Skin of body (tissue), 2 donors: ENCODE results near the gene CAPN3. TPM values are rescaled to one million over a fixed set of nuclear protein-coding genes. Genes with fewer than 3 reads are reported as not detected.
"Not testable (repeated sequence)": the region's sequence is repeated elsewhere in the genome, so short reads cannot be mapped to it uniquely, and the experiment has no call there.

ENCODE experiments used
- DNase-seq: peaks from one replicate; lab custom pipeline; 2025; lab: John Stamatoyannopoulos, UW
- total RNA-seq: library from RNA; depleted of rRNA; stranded (reverse); fragments of >200 nt; gene quantifications from one replicate; pipeline ENCODE4 v1.2.3, GENCODE V29; 2014

Gene CAPN3
- total RNA-seq: 66.0 TPM

GRCh38 chr15:42359249-42359648 is at the start of gene CAPN3:
CAPN3 (plus strand) TSS chr15:42359501; CDS start chr15:42359806, 305 bp downstream.
- DNase-seq: no peak

- DNase-seq: no peak
Measured at GRCh38 chr15:42313463-42313862, 45.8 kb upstream of the CAPN3 start.

GRCh38 chr15:42314818-42315217 is 44.5 kb upstream of the CAPN3 start:
- DNase-seq: no peak

- no peak for DNase-seq
Measured at GRCh38 chr15:42315521-42315920, 43.8 kb upstream of the CAPN3 start.

- DNase-seq: not testable (repeated sequence)
Measured at GRCh38 chr15:42316282-42316805, 43.0 kb upstream of the CAPN3 start.

- no peak for DNase-seq
Measured at GRCh38 chr15:42319206-42319605, 40.1 kb upstream of the CAPN3 start.

GRCh38 chr15:42324308-42324707 is 35.0 kb upstream of the CAPN3 start:
- DNase-seq: no peak

- no peak for DNase-seq
Measured at GRCh38 chr15:42329161-42329560, 30.1 kb upstream of the CAPN3 start.

- DNase-seq: no peak
Measured at GRCh38 chr15:42329992-42330391, 29.3 kb upstream of the CAPN3 start.

- no peak for DNase-seq
Measured at GRCh38 chr15:42331235-42331634, 28.1 kb upstream of the CAPN3 start.

- DNase-seq: no peak
Measured at GRCh38 chr15:42332331-42332730, 27.0 kb upstream of the CAPN3 start.

GRCh38 chr15:42335074-42335473 is 24.2 kb upstream of the CAPN3 start:
- no peak for DNase-seq

- DNase-seq: not testable (repeated sequence)
Measured at GRCh38 chr15:42336650-42337049, 22.7 kb upstream of the CAPN3 start.

GRCh38 chr15:42337104-42337503 is 22.2 kb upstream of the CAPN3 start:
- DNase-seq: not testable (repeated sequence)

GRCh38 chr15:42338500-42338899 is 20.8 kb upstream of the CAPN3 start:
- no peak for DNase-seq

GRCh38 chr15:42343596-42344232 is 15.6 kb upstream of the CAPN3 start:
- no peak for DNase-seq

GRCh38 chr15:42344763-42345162 is 14.5 kb upstream of the CAPN3 start:
- DNase-seq: no peak

GRCh38 chr15:42345504-42345903 is 13.8 kb upstream of the CAPN3 start:
- DNase-seq: no peak

GRCh38 chr15:42348083-42348482 is 11.2 kb upstream of the CAPN3 start:
- no peak for DNase-seq

- no peak for DNase-seq
Measured at GRCh38 chr15:42349186-42349585, 10.1 kb upstream of the CAPN3 start.

- no peak for DNase-seq
Measured at GRCh38 chr15:42352401-42352800, 6.9 kb upstream of the CAPN3 start.

GRCh38 chr15:42353061-42353460 is 6.2 kb upstream of the CAPN3 start:
- no peak for DNase-seq

- no peak for DNase-seq
Measured at GRCh38 chr15:42354824-42355223, 4.5 kb upstream of the CAPN3 start.

- DNase-seq: no peak
Measured at GRCh38 chr15:42355291-42355690, 4.0 kb upstream of the CAPN3 start.
